Measurements from ENCODE around the gene ANKRD63. TPM values are rescaled to one million over a fixed set of nuclear protein-coding genes. Genes with fewer than 3 reads are reported as not detected.

Gene ANKRD63
- polyA plus RNA-seq, 1 of the 3 experiments (the other 2 are of a cell fraction) = not detected

- ChIA-PET POLR2A (interaction anchor here (1.6 kb wide), 1 partner anchor 15 kb away, joined by 3 read pairs; no protein-coding TSS in a partner anchor), CTCF (interaction anchor here (0.9 to 34.5 kb wide), 8 partner anchors 9 to 60 kb away, joined by 3 to 720 read pairs (median 3); partner anchors contain the start of gene PLCB2)
- no peaks in the 10 kb centered on the region for H3K9me3 ChIP-seq
- peak overlapping the region; percentile 59 for H3K4me2 ChIP-seq
- H3K79me2 ChIP-seq (ENCODE audit: insufficient read depth) = no peaks in the 10 kb centered on the region
- H3K36me3 ChIP-seq (replicated peaks in 1 of 2; ENCODE audit: control insufficient read depth in 1 of 2, insufficient read depth in 2 of 2, low read length in 1 of 2) = no peaks in the 10 kb centered on the region
- peak overlapping the region; percentile 17 to 77; a peak in 3 of 4 replicates for H3K27ac ChIP-seq (ENCODE audit: low read depth in 2 of 2, low read length in 1 of 2)
- 33% methylated on average over 11 of the region's 11 CpGs for WGBS (ENCODE audit: low lambda C conversion rate)
- peaks cover 22% of the 10 kb centered on the region for H3F3A ChIP-seq (replicated peaks; ENCODE audit: insufficient read depth)
- H2AFZ ChIP-seq (ENCODE audit: low read depth) = peak overlapping the region; percentile 33; the same call in 1 of the 2 replicates
- peaks cover 13 to 35% of the 10 kb centered on the region in 2 experiments for H3K4me1 ChIP-seq (ENCODE audit: control insufficient read depth in 1 of 2, insufficient read depth in 2 of 2, low read depth in 1 of 2, low read length in 1 of 2)
- no peak overlapping the region for H3K9ac ChIP-seq
- H4K20me1 ChIP-seq (ENCODE audit: insufficient read depth) = peaks cover 13% of the 10 kb centered on the region
- no peaks in the 10 kb centered on the region for H3K9me2 ChIP-seq
- H3K4me3 ChIP-seq (ENCODE audit: low read depth in 2 of 2, low read length in 1 of 2) = no peak overlapping the region
- DNase-seq = peak; percentile 70
- peaks cover 30% of the 10 kb centered on the region for H3K27me3 ChIP-seq (ENCODE audit: insufficient read depth)
- TF ChIP-seq FOXJ3 (CRISPR knock-in tag; IDR thresholded peaks at IDR 0.05) (no peak), FOSL2 (IDR thresholded peaks at IDR 0.05; ENCODE audit: borderline replicate concordance, low read depth) (no peak; the same call in 1 of the 2 replicates), TCF12 (IDR thresholded peaks at IDR 0.05) (peak; percentile 80), TAF1 (IDR thresholded peaks at IDR 0.05; ENCODE audit: borderline replicate concordance, low read depth, low read length) (no peak), RCOR1 (IDR thresholded peaks at IDR 0.05; ENCODE audit: low read length) (0 out of 2 replicates have a peak, but pooled peaks have one; percentile 23), CHD2 (IDR thresholded peaks at IDR 0.05; ENCODE audit: low read length, partially characterized antibody) (no peak), RAD21 (IDR thresholded peaks at IDR 0.05; ENCODE audit: low read length) (no peak), USF2 (IDR thresholded peaks at IDR 0.05; ENCODE audit: borderline replicate concordance, low read depth, low read length) (no peak), RXRA (IDR thresholded peaks at IDR 0.05; ENCODE audit: borderline replicate concordance, low read depth) (no peak), FOXM1 (IDR thresholded peaks at IDR 0.05; ENCODE audit: low read depth) (no peak), EZH2phosphoT487 (IDR thresholded peaks at IDR 0.05; ENCODE audit: borderline replicate concordance, low read depth) (no peak), SMC3 (IDR thresholded peaks at IDR 0.05; ENCODE audit: low read depth, low read length) (no peak), EP300 (IDR thresholded peaks at IDR 0.05; ENCODE audit: borderline replicate concordance in 1 of 2, low read depth in 1 of 2, low read length in 1 of 2) (peak in 1 of 2 experiments; percentile 26; a peak in 1 of 4 replicates), ZBTB33 (IDR thresholded peaks at IDR 0.05; ENCODE audit: borderline replicate concordance, low read depth) (no peak), TEAD4 (IDR thresholded peaks at IDR 0.05; ENCODE audit: borderline replicate concordance, insufficient read depth) (no peak), ELF1 (IDR thresholded peaks at IDR 0.05) (peak; percentile 25; the same call in 1 of the 2 replicates), NFIC (IDR thresholded peaks at IDR 0.05; ENCODE audit: borderline replicate concordance) (peak; percentile 80), GATA2 (CRISPR knock-in tag; IDR thresholded peaks at IDR 0.05) (peak; percentile 57), USF1 (IDR thresholded peaks at IDR 0.05; ENCODE audit: borderline replicate concordance, low read depth) (no peak), PBX3 (IDR thresholded peaks at IDR 0.05) (peak; percentile 49), GABPA (IDR thresholded peaks at IDR 0.05; ENCODE audit: low read depth) (no peak), IRF3 (IDR thresholded peaks at IDR 0.05; ENCODE audit: low read depth, low read length) (no peak), JUND (IDR thresholded peaks at IDR 0.05) (no peak), POLR2AphosphoS5 (IDR thresholded peaks at IDR 0.05; ENCODE audit: low read depth, low read length) (no peak)
Observed at GRCh38 chr15:40249477-40250303, 33.2 kb downstream of the ANKRD63 start.

Measured in SK-N-SH (cell line).